Neural progenitor cell (in vitro differentiated cells): Measurements from ENCODE around the gene DNAH3. TPM values are rescaled to one million over a fixed set of nuclear protein-coding genes. Genes with fewer than 3 reads are reported as not detected.

Experiments used
- DNase-seq: peaks from one replicate; pipeline ENCODE4 v3.0.0-alpha.2; 2016; ENCODE audit warnings: low spot score
- H2AFZ ChIP-seq: fragments of 200-600 bp; sonication (generic); replicated peaks from 2 replicates; pipeline ENCODE4 v1.6.1; 2016; ENCODE audit warnings: antibody characterized with exemption
- H3F3A ChIP-seq: fragments of 200-600 bp; sonication (generic); 2 replicates; pipeline ENCODE4 v1.6.1; 2016; ENCODE audit warnings: antibody characterized with exemption, low read depth
- H3K27ac ChIP-seq: fragments of 200-600 bp; sonication (generic); 2 replicates; pipeline ENCODE4 v1.5.1; 2016; ENCODE audit warnings: mild to moderate bottlenecking
- H3K27me3 ChIP-seq: fragments of 200-600 bp; sonication (generic); 2 replicates; pipeline ENCODE4 v1.6.1; 2016; ENCODE audit warnings: mild to moderate bottlenecking, moderate library complexity
- H3K36me3 ChIP-seq: fragments of 200-600 bp; sonication (generic); 2 replicates; pipeline ENCODE4 v1.5.1; 2016
- H3K4me1 ChIP-seq: fragments of 200-600 bp; sonication (generic); 2 replicates; pipeline ENCODE4 v1.6.1; 2016; ENCODE audit warnings: mixed run types
- H3K4me2 ChIP-seq: fragments of 200-600 bp; sonication (generic); 2 replicates; pipeline ENCODE4 v1.6.1; 2016
- H3K4me3 ChIP-seq: fragments of 200-600 bp; sonication (generic); 2 replicates; pipeline ENCODE4 v1.5.1; 2016
- H3K79me2 ChIP-seq: fragments of 200-600 bp; sonication (generic); 2 replicates; pipeline ENCODE4 v1.6.1; 2016; ENCODE audit warnings: low read depth
- H3K9ac ChIP-seq: fragments of 200-600 bp; sonication (generic); 2 replicates; pipeline ENCODE4 v1.6.1; 2016
- H3K9me3 ChIP-seq: fragments of 200-600 bp; sonication (generic); 2 replicates; pipeline ENCODE4 v1.5.1; 2016; ENCODE audit warnings: low read depth
- H4K20me1 ChIP-seq: fragments of 200-600 bp; sonication (generic); 2 replicates; pipeline ENCODE4 v1.6.1; 2016; ENCODE audit warnings: low read depth
- H3K27ac Mint-ChIP-seq: 3 replicates; pipeline ENCODE4 v1.8.0; 2021; ENCODE audit warnings: mixed read lengths
- H3K27me3 Mint-ChIP-seq: 2 replicates; pipeline ENCODE4 v1.8.0; 2022; ENCODE audit warnings: low read depth, mild to moderate bottlenecking, inconsistent platforms, moderate library complexity, mixed read lengths; ENCODE audit not compliant: insufficient read depth
- H3K36me3 Mint-ChIP-seq: 3 replicates; pipeline ENCODE4 v1.8.0; 2021; ENCODE audit warnings: mixed read lengths
- H3K4me1 Mint-ChIP-seq: 3 replicates; pipeline ENCODE4 v1.8.0; 2021; ENCODE audit warnings: mixed read lengths
- H3K4me3 Mint-ChIP-seq: 3 replicates; pipeline ENCODE4 v1.8.0; 2021; ENCODE audit warnings: mild to moderate bottlenecking, moderate library complexity, mixed read lengths
- H3K9me3 Mint-ChIP-seq: 3 replicates; pipeline ENCODE4 v1.8.0; 2020; ENCODE audit warnings: mixed read lengths
- EZH2 ChIP-seq: fragments of 200-600 bp; sonication (generic); IDR thresholded peaks from 2 replicates; pipeline ENCODE4 v1.6.1; 2017; ENCODE audit warnings: antibody characterized with exemption, mild to moderate bottlenecking, moderate library complexity
- EZH2phosphoT487 ChIP-seq: fragments of 200-600 bp; sonication (generic); IDR thresholded peaks from 2 replicates; pipeline ENCODE4 v1.6.1; 2017; ENCODE audit warnings: antibody characterized with exemption
- total RNA-seq: library from RNA; depleted of rRNA; stranded (reverse); fragments of >200 nt; gene quantifications from 2 replicates; pipeline ENCODE4 v1.2.3, GENCODE V29; 2015; ENCODE audit warnings: low replicate concordance
- TF ChIP-seq, protein P1 (sequence below): fragments of 200-600 bp; sonication (generic); IDR thresholded peaks from 2 replicates; pipeline ENCODE4 v1.5.1; 2017; ENCODE audit warnings: antibody characterized with exemption, mild to moderate bottlenecking

Gene DNAH3
- total RNA-seq, 1 donor from 2014 or later: 0.92 TPM

GRCh38 chr16:21161211-21161610 lies 10.6 kb upstream of the DNAH3 start:
- no peak overlapping the region for H3K4me3 ChIP-seq
- Mint-ChIP-seq H3K27me3 (peaks cover 7% of the 10 kb centered on the region), H3K27ac (no peak overlapping the region), H3K9me3 (no peaks in the 10 kb centered on the region), H3K4me1 (peaks cover 6% of the 10 kb centered on the region), H3K4me3 (no peak overlapping the region), H3K36me3 (peaks cover 12% of the 10 kb centered on the region)
- no peak overlapping the region for H3K4me2 ChIP-seq
- H3F3A ChIP-seq: peaks cover 5% of the 10 kb centered on the region
- no peaks in the 10 kb centered on the region for H3K9me3 ChIP-seq
- H4K20me1 ChIP-seq: peaks cover 10% of the 10 kb centered on the region
- no peak for DNase-seq
- H3K27ac ChIP-seq: no peak overlapping the region
- no peaks in the 10 kb centered on the region for H3K4me1 ChIP-seq
- peaks cover 10% of the 10 kb centered on the region for H3K27me3 ChIP-seq
- no peak overlapping the region for H3K9ac ChIP-seq
- peaks cover 10% of the 10 kb centered on the region for H3K79me2 ChIP-seq
- no peak overlapping the region for H2AFZ ChIP-seq
- TF ChIP-seq, protein P1, sequence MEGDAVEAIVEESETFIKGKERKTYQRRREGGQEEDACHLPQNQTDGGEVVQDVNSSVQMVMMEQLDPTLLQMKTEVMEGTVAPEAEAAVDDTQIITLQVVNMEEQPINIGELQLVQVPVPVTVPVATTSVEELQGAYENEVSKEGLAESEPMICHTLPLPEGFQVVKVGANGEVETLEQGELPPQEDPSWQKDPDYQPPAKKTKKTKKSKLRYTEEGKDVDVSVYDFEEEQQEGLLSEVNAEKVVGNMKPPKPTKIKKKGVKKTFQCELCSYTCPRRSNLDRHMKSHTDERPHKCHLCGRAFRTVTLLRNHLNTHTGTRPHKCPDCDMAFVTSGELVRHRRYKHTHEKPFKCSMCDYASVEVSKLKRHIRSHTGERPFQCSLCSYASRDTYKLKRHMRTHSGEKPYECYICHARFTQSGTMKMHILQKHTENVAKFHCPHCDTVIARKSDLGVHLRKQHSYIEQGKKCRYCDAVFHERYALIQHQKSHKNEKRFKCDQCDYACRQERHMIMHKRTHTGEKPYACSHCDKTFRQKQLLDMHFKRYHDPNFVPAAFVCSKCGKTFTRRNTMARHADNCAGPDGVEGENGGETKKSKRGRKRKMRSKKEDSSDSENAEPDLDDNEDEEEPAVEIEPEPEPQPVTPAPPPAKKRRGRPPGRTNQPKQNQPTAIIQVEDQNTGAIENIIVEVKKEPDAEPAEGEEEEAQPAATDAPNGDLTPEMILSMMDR: no peak
- TF ChIP-seq EZH2phosphoT487 (no peak), EZH2 (no peak)
- H3K36me3 ChIP-seq: no peaks in the 10 kb centered on the region

DNA sequence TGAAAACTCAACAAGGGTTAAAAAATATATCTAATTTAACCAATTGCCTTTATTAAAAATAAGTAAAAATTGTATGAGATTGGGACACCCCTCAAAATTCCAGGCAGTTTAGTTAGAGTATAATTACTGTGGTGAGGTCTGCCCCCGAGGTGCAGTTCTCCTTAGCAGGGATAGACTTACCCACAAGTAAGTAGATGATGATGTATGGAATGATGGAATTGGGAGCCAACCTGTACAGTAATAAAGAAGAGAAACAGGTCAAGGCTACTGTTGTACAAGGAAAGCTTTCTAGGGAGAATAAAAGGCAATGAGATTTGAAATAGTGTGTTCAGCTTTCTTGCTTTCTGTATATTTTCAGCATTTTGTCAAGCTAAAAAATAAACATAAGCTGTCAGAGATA lies 9.6 kb upstream of the DNAH3 start:
- DNase-seq: no peak
- no peak overlapping the region for H3K27ac Mint-ChIP-seq

DNA sequence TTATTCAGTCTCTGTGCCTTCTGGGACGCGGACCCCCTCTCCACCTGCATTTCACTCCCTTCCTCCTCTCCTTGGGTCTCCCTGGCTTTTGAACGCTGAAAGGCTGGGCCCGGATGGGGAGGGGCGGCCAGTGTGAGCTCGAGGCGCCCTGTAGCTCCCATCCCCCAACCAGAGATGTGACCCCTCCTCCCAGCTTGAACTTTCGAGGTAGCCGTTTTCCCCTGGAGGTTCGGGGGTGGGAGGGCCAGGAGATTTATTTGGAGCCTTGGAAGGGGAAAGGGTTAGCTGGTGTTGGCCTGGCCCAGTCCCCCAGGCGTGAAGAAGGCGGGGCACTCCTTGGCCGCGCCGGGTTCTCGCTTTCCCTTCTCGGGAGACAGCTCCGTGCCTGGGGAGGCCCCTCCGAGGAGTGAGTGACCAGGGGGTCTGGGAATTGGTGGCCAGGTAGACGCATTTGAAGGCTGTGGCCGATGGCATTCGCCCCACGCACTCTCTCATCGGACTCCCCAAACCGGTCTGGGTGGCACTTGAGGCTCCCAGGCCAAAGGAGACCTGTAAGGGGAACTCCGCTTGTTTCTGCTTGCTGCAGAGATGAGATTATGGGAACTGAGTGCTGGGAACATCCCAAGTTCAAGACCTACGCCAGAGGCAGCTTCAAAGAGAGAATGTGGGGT lies 8.8 kb upstream of the DNAH3 start:
- Histone ChIP-seq H3K79me2 (peaks cover 10% of the 10 kb centered on the region), H4K20me1 (peaks cover 10% of the 10 kb centered on the region), H3K4me1 (no peaks in the 10 kb centered on the region), H3K36me3 (no peaks in the 10 kb centered on the region), H3F3A (peaks cover 6% of the 10 kb centered on the region), H3K27me3 (peaks cover 10% of the 10 kb centered on the region), H3K9me3 (no peaks in the 10 kb centered on the region), H3K4me3 (peak overlapping the region; percentile 96), H2AFZ (peak overlapping the region; percentile 93), H3K27ac (no peak overlapping the region), H3K4me2 (peak overlapping the region; percentile 96), H3K9ac (peak overlapping the region; percentile 28)
- H3K4me1 Mint-ChIP-seq: peaks cover 6% of the 10 kb centered on the region
- no peaks in the 10 kb centered on the region for H3K9me3 Mint-ChIP-seq
- H3K27me3 Mint-ChIP-seq: peaks cover 7% of the 10 kb centered on the region
- H3K27ac Mint-ChIP-seq: no peak overlapping the region
- TF ChIP-seq EZH2phosphoT487 (no peak), EZH2 (no peak)
- TF ChIP-seq, protein P1: no peak
- peak overlapping the region; percentile 91 for H3K4me3 Mint-ChIP-seq
- peaks cover 12% of the 10 kb centered on the region for H3K36me3 Mint-ChIP-seq
- DNase-seq: peak; percentile 71

More for the DNA sequence above, 9.6 kb upstream of the DNAH3 start:
- TF ChIP-seq EZH2 (no peak), EZH2phosphoT487 (no peak)
- TF ChIP-seq, protein P1: no peak
- no peaks in the 10 kb centered on the region for H3K4me1 ChIP-seq
- H4K20me1 ChIP-seq: peaks cover 10% of the 10 kb centered on the region
- H3K9ac ChIP-seq: no peak overlapping the region
- H3K79me2 ChIP-seq: peaks cover 10% of the 10 kb centered on the region
- Mint-ChIP-seq H3K9me3 (no peaks in the 10 kb centered on the region), H3K4me3 (no peak overlapping the region), H3K4me1 (peaks cover 6% of the 10 kb centered on the region), H3K27me3 (peaks cover 7% of the 10 kb centered on the region), H3K36me3 (peaks cover 12% of the 10 kb centered on the region)
- H3F3A ChIP-seq: peaks cover 6% of the 10 kb centered on the region
- H3K27ac ChIP-seq: no peak overlapping the region
- no peak overlapping the region for H2AFZ ChIP-seq
- H3K36me3 ChIP-seq: no peaks in the 10 kb centered on the region
- peak overlapping the region; percentile 96 for H3K4me2 ChIP-seq
- H3K4me3 ChIP-seq: no peak overlapping the region
- no peaks in the 10 kb centered on the region for H3K9me3 ChIP-seq
- peaks cover 10% of the 10 kb centered on the region for H3K27me3 ChIP-seq
